Hindlimb muscle (tissue), 1 donor: ENCODE measurements around the gene KCNK4. TPM values are rescaled to one million over a fixed set of nuclear protein-coding genes. Genes with fewer than 3 reads are reported as not detected.

Experiments used
- DNase-seq: peaks from one replicate; pipeline ENCODE4 v3.0.0-alpha.2; 2013
- polyA plus RNA-seq: library from polyadenylated mRNA; unstranded; fragments of 120-200 nt; gene quantifications from one replicate; pipeline ENCODE4 v1.2.1, GENCODE V29; 2013; ENCODE audit not compliant: insufficient read length

KCNK4 gene
- polyA plus RNA-seq, 1 donor, result not detected

- DNase-seq, result no peak
Measured at GRCh38 chr11:64253481-64253880, 37.6 kb upstream of the KCNK4 start.

GRCh38 chr11:64254326-64254725 lies 36.8 kb upstream of the KCNK4 start:
- DNase-seq, result no peak

- no peak for DNase-seq
Measured at GRCh38 chr11:64255135-64256128, 35.7 kb upstream of the KCNK4 start.

- DNase-seq, result no peak
Measured at GRCh38 chr11:64256300-64256699, 34.8 kb upstream of the KCNK4 start.

- no peak for DNase-seq
Measured at GRCh38 chr11:64258356-64258755, 32.7 kb upstream of the KCNK4 start.

GRCh38 chr11:64258946-64259532 lies 32.1 kb upstream of the KCNK4 start:
- no peak for DNase-seq

- no peak for DNase-seq
Measured at GRCh38 chr11:64259533-64260067, 31.5 kb upstream of the KCNK4 start.

- DNase-seq, result no peak
Measured at GRCh38 chr11:64260147-64260708, 30.9 kb upstream of the KCNK4 start.

GRCh38 chr11:64261556-64262080 lies 29.5 kb upstream of the KCNK4 start:
- no peak for DNase-seq

GRCh38 chr11:64262271-64263002 lies 28.7 kb upstream of the KCNK4 start:
- no peak for DNase-seq

- DNase-seq, result no peak
Measured at GRCh38 chr11:64263021-64263946, 27.8 kb upstream of the KCNK4 start.

GRCh38 chr11:64263947-64264317 lies 27.2 kb upstream of the KCNK4 start:
- no peak for DNase-seq

- no peak for DNase-seq
Measured at GRCh38 chr11:64264371-64264852, 26.7 kb upstream of the KCNK4 start.

GRCh38 chr11:64265176-64266160 lies 25.6 kb upstream of the KCNK4 start:
- no peak for DNase-seq

GRCh38 chr11:64266339-64266738 lies 24.8 kb upstream of the KCNK4 start:
- DNase-seq, result no peak

- no peak for DNase-seq
Measured at GRCh38 chr11:64267207-64267945, 23.7 kb upstream of the KCNK4 start.

GRCh38 chr11:64268025-64268892 lies 22.8 kb upstream of the KCNK4 start:
- no peak for DNase-seq
